Fibroblast of villous mesenchyme (primary cell): Measurements from ENCODE around the gene CCDC134. TPM values are rescaled to one million over a fixed set of nuclear protein-coding genes. Genes with fewer than 3 reads are reported as not detected.
A peak's percentile ranks its signal among the peaks of the same experiment; 100 is the strongest.

Experiments used
- DNase-seq: peaks from one replicate; pipeline ENCODE4 v3.0.0-alpha.2; 2010; ENCODE audit warnings: low read depth
- H3K4me3 ChIP-seq: 2 replicates; pipeline ENCODE4 v1.5.1; 2011; ENCODE audit warnings: low read depth, mild to moderate bottlenecking, low read length
- total RNA-seq: library from RNA; depleted of rRNA; stranded (reverse); fragments of >200 nt; gene quantifications from 2 replicates; pipeline ENCODE4 v1.2.3, GENCODE V29; 2012
- TF ChIP-seq, protein P1 (sequence below): IDR thresholded peaks from 2 replicates; pipeline ENCODE4 v1.5.1; 2012; ENCODE audit warnings: low read depth, mild to moderate bottlenecking, low read length; ENCODE audit not compliant: insufficient read depth

The CCDC134 gene
- total RNA-seq, 1 donor: 16.0 TPM

DNA sequence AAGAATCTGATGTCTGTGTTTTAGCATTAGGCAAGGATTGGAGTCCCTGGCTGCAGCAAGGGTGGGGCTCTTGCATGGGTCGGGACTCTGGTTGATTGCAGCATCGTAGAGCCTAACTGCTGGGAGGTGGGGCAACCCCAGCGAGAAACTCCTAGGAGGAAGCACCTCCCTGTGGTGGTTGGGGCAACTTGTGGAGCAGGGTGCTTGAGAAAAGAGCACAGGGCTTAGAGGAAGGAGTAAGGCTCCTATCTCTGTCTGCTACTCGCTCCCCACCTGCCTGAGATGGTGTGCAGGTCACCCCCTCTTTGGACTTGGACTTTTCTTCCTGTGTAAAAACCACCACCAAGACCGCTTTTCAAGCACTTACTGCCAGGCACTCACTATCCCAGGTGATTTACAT, 48.0 kb downstream of the CCDC134 start:
- TF ChIP-seq, protein P1, sequence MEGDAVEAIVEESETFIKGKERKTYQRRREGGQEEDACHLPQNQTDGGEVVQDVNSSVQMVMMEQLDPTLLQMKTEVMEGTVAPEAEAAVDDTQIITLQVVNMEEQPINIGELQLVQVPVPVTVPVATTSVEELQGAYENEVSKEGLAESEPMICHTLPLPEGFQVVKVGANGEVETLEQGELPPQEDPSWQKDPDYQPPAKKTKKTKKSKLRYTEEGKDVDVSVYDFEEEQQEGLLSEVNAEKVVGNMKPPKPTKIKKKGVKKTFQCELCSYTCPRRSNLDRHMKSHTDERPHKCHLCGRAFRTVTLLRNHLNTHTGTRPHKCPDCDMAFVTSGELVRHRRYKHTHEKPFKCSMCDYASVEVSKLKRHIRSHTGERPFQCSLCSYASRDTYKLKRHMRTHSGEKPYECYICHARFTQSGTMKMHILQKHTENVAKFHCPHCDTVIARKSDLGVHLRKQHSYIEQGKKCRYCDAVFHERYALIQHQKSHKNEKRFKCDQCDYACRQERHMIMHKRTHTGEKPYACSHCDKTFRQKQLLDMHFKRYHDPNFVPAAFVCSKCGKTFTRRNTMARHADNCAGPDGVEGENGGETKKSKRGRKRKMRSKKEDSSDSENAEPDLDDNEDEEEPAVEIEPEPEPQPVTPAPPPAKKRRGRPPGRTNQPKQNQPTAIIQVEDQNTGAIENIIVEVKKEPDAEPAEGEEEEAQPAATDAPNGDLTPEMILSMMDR: no peak
- DNase-seq: peak; percentile 84
- no peak overlapping the region for H3K4me3 ChIP-seq

DNA sequence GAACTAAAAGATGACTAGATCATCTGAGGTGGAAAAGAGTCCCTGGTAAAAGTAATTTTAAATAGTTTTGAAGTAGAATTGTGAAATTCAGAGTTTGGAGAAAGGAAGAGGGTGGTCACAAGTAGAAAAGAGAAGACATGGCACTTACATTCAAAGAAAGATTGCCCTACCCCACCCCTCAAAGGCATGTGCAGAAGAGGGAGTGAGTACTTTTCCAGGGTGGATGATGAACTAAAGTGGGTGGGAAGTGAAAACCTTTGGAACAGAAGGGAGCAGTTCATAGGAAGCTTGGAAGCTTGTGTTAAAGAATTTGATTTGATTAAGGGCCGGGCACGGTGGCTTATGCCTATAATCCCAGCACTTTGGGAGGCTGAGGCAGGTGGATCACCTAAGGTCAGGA, 56.0 kb downstream of the CCDC134 start:
- TF ChIP-seq, protein P1: no peak
- no peak for DNase-seq
- no peak overlapping the region for H3K4me3 ChIP-seq

DNA sequence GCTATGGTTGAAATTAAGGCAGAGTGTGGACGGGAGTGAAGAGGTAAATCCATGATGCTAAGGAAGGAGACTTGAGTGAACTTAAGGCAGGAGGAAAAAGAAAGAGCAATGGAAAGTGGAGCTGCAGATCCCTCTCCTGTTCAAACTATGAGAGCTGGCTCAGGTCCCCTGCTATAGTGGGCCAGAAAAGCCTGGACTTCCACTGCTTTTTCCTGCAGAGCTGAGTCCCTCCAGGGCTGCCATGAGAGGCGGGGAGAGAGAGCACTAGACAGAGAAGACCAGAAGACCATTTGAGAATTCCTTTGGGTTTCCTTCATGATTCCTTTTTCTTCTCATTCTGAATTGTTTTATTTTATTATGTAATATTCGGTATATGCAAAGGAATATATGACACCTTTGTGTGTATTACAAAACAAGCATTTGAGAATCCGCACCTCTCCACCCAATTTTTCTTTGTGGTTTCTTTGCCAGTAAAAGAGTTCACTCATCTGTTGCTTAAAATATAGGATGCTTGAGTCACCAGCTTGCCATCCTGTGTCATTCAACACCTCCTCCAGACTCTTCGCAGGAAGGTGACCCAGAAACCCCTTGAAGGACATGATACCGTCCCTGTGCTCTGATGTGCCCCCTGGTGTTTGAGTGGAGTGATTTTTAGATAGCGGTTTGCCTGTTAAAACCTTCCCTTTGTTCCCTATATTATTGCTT, 56.8 kb downstream of the CCDC134 start:
- DNase-seq: peak; percentile 62

DNA sequence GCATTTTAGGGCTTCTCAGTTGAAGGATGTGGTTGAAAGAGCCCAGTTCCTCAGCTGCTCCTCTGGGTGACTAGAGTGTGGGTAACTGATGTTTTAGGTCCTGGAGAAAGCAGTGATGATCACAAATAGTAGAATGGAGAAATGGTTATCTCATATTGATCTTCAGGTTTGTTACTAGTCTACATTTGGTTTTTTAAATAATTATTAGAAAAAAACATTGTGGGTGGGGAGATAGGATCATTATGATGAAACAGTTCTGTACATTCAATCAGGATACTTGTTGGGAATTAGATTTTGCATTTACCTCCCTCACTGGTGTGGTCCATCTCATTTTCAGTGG, 57.4 kb downstream of the CCDC134 start:
- DNase-seq: no peak
- TF ChIP-seq, protein P1: no peak
- H3K4me3 ChIP-seq: no peak overlapping the region

More for the DNA sequence above, 56.8 kb downstream of the CCDC134 start:
- no peak overlapping the region for H3K4me3 ChIP-seq
- TF ChIP-seq, protein P1: peak; percentile 75

DNA sequence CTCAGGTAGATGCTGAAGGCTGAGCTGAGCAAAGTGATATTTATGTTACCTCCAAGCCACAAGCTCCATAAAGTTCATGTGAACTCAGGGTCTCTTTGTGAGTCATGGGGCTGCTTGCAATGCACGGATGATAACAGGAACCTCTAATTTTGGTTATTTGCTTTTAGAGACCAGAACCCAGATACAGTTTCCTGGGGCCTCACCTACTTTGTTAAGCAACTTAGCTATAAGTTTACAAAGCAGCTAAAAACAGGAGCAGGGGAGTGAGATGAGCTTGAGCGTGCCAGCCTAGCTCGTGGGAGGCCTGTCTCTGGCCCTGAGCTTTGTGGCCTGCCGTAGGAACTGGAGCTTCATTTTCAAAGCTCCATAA, 61.7 kb downstream of the CCDC134 start:
- DNase-seq: peak; percentile 69
- TF ChIP-seq, protein P1: no peak
- H3K4me3 ChIP-seq: no peak overlapping the region

DNA sequence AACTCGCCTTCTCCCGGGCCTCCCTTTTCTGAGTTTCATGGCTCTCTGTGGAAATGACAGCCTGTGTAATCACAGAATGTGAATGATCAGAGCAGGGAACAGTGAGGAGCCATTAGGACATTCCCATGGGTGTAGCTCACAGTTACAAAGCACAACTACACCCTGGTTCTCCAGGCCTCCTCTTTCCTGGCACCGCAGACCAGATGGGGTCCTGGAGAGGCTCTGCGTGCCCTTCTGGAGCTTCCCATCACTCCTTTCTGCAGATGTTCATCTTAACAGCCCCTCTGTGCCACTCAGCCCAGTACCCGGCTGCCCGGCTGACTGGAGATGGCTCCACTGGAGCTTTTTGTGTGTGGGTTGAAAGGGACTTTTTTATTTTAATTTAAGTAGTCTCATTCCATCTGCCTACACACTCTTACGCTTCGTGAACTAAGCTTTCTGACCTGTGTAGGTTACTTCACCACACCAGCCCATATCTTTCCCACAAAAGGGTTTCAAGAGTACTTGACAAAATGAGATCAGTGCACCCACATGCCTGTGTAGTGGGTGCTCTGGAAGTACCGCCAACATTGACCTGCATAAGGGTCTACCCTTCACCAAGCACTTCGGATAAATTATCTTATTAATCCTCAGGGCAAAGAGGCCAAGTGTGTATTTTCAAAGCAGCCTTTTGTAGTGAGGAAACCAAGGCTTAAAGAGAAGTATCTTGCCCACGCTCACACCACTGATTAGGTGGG, 62.2 kb downstream of the CCDC134 start:
- no peak overlapping the region for H3K4me3 ChIP-seq
- TF ChIP-seq, protein P1: no peak
- no peak for DNase-seq
